SU-DHL-6 (cell line): Measurements from ENCODE around the gene TTC39B.

Source experiments
- H2AFZ ChIP-seq: fragments of 200-600 bp; sonication (generic); 2 replicates; pipeline ENCODE4 v1.6.1; 2014; ENCODE audit warnings: low read depth, mild to moderate bottlenecking, moderate library complexity, mixed read lengths, antibody characterized with exemption, low read length; ENCODE audit not compliant: severe bottlenecking
- H3F3A ChIP-seq: fragments of 200-600 bp; shearing (Covaris generic); 2 replicates; pipeline ENCODE4 v1.6.0; 2016; ENCODE audit warnings: antibody characterized with exemption, mild to moderate bottlenecking; ENCODE audit not compliant: insufficient read depth
- H3K27ac ChIP-seq: fragments of 200-600 bp; sonication (generic); 2 replicates; pipeline ENCODE4 v1.5.1; 2016; ENCODE audit warnings: low read depth, mild to moderate bottlenecking, low read length, moderate library complexity, mixed read lengths
- H3K27me3 ChIP-seq: fragments of 200-600 bp; sonication (generic), shearing (Covaris generic); 2 replicates; pipeline ENCODE4 v1.6.0; 2014; ENCODE audit warnings: mild to moderate bottlenecking, low read length
- H3K36me3 ChIP-seq: fragments of 200-600 bp; sonication (generic); 2 replicates; pipeline ENCODE4 v1.6.1; 2014; ENCODE audit warnings: mild to moderate bottlenecking, low read length, mixed read lengths
- H3K4me2 ChIP-seq: fragments of 300-600, 200-600 bp; shearing (Covaris generic), sonication (generic); 2 replicates; pipeline ENCODE4 v1.6.0; 2014; ENCODE audit warnings: low read length, low read depth, mild to moderate bottlenecking; ENCODE audit not compliant: poor library complexity, severe bottlenecking
- H3K4me3 ChIP-seq: fragments of 200-600 bp; sonication (generic); 2 replicates; pipeline ENCODE4 v1.5.1; 2014; ENCODE audit warnings: antibody characterized with exemption, low read length, mild to moderate bottlenecking, mixed read lengths; ENCODE audit not compliant: insufficient read depth, poor library complexity, severe bottlenecking
- H3K79me2 ChIP-seq: fragments of 200-600 bp; sonication (generic); 2 replicates; pipeline ENCODE4 v1.6.1; 2014; ENCODE audit warnings: mild to moderate bottlenecking, low read length, moderate library complexity; ENCODE audit not compliant: insufficient read depth
- H3K9ac ChIP-seq: fragments of 200-600 bp; sonication (generic); 2 replicates; pipeline ENCODE4 v1.7.0; 2014; ENCODE audit warnings: mild to moderate bottlenecking, low read length
- H3K9me2 ChIP-seq: fragments of 200-600 bp; sonication (generic); replicated peaks from 2 replicates; pipeline ENCODE4 v1.6.1; 2014; ENCODE audit warnings: low read length; ENCODE audit not compliant: insufficient read depth
- H3K9me3 ChIP-seq: fragments of 200-600 bp; sonication (generic); 2 replicates; pipeline ENCODE4 v1.6.1; 2014; ENCODE audit warnings: low read length, mixed read lengths; ENCODE audit not compliant: insufficient read depth
- H4K20me1 ChIP-seq: fragments of 200-600 bp; sonication (generic); 2 replicates; pipeline ENCODE4 v1.6.1; 2014; ENCODE audit warnings: low read depth, mild to moderate bottlenecking, antibody characterized with exemption, low read length, moderate library complexity, mixed read lengths
- EZH2phosphoT487 ChIP-seq: fragments of 200-600 bp; sonication (generic), shearing (Covaris generic); conservative IDR thresholded peaks from 2 replicates; pipeline ENCODE4 v1.6.1; 2018; ENCODE audit warnings: mild to moderate bottlenecking, antibody characterized with exemption, low read length, moderate library complexity, mixed read lengths
- TF ChIP-seq, protein P1 (sequence below): fragments of 200-600 bp; sonication (generic); IDR thresholded peaks from one replicate; pipeline ENCODE4 v1.5.1; 2017; ENCODE audit warnings: antibody characterized with exemption, mild to moderate bottlenecking, low read length, moderate library complexity; ENCODE audit not compliant: insufficient read depth, poor library complexity, severe bottlenecking

The TTC39B gene

DNA sequence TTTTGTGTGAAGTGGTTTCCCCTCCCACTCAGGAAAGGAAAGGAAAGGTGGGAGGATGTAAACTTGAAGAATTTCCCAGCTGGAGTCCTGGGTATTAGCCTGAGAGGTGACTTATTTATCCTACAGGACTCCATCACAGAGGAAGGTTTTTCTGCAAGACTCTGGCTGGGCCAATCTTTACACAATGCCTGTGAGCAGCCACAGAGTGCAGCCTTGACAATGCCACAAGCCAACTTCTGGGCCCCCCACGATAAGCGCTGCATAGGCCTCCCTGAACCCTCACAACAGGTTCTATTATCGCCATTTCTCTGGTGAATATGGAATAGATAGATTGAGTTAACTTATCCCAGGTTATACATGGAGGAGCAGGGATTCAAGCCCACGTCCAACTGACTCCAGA, 12.4 kb downstream of the TTC39B start:
- Histone ChIP-seq H3K4me2 (no peak overlapping the region), H3K9me2 (no peaks in the 10 kb centered on the region), H3K27me3 (no peaks in the 10 kb centered on the region), H3K27ac (no peak overlapping the region), H2AFZ (no peak overlapping the region), H3K36me3 (no peaks in the 10 kb centered on the region), H3F3A (no peaks in the 10 kb centered on the region), H4K20me1 (no peaks in the 10 kb centered on the region), H3K4me3 (no peak overlapping the region), H3K9ac (no peak overlapping the region), H3K9me3 (no peaks in the 10 kb centered on the region), H3K79me2 (no peaks in the 10 kb centered on the region)
- no peak for TF ChIP-seq EZH2phosphoT487
- TF ChIP-seq, protein P1, sequence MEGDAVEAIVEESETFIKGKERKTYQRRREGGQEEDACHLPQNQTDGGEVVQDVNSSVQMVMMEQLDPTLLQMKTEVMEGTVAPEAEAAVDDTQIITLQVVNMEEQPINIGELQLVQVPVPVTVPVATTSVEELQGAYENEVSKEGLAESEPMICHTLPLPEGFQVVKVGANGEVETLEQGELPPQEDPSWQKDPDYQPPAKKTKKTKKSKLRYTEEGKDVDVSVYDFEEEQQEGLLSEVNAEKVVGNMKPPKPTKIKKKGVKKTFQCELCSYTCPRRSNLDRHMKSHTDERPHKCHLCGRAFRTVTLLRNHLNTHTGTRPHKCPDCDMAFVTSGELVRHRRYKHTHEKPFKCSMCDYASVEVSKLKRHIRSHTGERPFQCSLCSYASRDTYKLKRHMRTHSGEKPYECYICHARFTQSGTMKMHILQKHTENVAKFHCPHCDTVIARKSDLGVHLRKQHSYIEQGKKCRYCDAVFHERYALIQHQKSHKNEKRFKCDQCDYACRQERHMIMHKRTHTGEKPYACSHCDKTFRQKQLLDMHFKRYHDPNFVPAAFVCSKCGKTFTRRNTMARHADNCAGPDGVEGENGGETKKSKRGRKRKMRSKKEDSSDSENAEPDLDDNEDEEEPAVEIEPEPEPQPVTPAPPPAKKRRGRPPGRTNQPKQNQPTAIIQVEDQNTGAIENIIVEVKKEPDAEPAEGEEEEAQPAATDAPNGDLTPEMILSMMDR, result no peak

DNA sequence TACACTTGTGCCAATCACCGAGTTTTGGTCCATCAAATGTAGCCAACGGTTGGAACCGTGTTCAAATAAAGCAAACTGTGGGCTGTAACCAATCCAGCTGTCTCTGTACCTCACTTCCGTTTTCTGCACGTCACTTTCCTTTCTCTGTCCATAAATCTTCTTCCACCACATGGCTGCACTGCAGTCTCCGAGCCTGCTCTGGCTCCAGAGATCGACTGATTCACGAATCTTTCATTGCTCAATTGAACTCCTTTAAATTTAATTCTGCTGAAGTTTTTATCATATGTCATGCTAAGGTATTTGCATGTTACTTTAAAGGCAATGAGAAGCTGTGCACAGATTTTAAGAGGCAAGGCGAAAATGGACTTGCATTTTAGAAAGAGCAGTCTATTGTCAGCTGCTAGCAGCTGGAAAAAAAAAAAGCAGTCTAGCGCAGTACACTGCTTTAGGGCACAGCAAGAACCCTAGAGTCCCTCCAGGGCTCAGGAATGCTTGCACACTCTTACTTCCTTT, 13.2 kb downstream of the TTC39B start:
- Histone ChIP-seq H2AFZ (no peak overlapping the region), H3K4me2 (no peak overlapping the region), H4K20me1 (no peaks in the 10 kb centered on the region), H3K79me2 (no peaks in the 10 kb centered on the region), H3K27me3 (no peaks in the 10 kb centered on the region), H3K27ac (no peak overlapping the region), H3K9me3 (no peaks in the 10 kb centered on the region), H3K36me3 (no peaks in the 10 kb centered on the region), H3F3A (no peaks in the 10 kb centered on the region), H3K4me3 (no peak overlapping the region), H3K9me2 (no peaks in the 10 kb centered on the region), H3K9ac (no peak overlapping the region)
- no peak for TF ChIP-seq EZH2phosphoT487
- TF ChIP-seq, protein P1, result no peak

DNA sequence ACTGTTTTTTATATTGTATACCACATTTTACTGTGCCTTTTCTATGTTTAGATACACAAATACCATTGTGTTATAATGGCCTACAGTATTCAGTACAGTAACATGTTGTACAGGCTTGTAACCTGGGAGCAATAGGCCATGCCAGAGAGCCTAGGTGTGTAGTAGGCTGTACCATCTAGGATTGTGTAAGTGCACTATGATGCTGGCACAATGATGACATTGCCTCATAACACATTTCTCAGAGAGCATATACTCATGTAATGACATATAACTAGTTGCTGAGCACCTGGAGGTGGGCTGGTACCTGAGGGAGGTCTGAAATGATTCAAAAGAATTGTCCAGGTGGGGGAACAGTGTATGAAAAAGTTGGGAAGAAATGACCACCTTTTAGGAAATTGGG, 13.9 kb downstream of the TTC39B start:
- no peak overlapping the region for H3K4me3 ChIP-seq
- H3K9me3 ChIP-seq, result no peaks in the 10 kb centered on the region
- no peak for TF ChIP-seq EZH2phosphoT487
- no peaks in the 10 kb centered on the region for H3F3A ChIP-seq
- H3K27ac ChIP-seq, result no peak overlapping the region
- no peaks in the 10 kb centered on the region for H3K9me2 ChIP-seq
- no peaks in the 10 kb centered on the region for H3K27me3 ChIP-seq
- no peaks in the 10 kb centered on the region for H4K20me1 ChIP-seq
- H3K9ac ChIP-seq, result no peak overlapping the region
- H2AFZ ChIP-seq, result no peak overlapping the region
- H3K36me3 ChIP-seq, result no peaks in the 10 kb centered on the region
- H3K4me2 ChIP-seq, result no peak overlapping the region
- no peaks in the 10 kb centered on the region for H3K79me2 ChIP-seq

DNA sequence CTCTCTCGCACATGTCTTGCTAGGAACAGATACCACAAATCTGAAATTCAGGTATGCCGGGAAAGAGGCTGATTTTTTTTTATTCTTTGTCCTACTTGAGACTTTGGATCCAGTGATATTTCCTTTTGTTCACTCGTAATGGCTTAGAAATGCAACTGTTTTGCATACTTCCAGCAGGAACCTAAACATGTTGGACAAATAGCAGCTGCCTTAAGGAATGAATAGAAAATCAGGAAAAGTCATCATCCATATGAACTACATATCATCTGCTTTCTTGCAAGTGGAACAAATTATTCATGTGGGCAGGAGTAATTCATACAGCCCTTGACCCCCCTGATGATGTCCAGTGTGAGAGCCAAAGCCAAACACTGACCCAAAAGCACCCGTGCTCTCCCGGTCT, 17.4 kb downstream of the TTC39B start:
- Histone ChIP-seq H3F3A (no peaks in the 10 kb centered on the region), H3K9me3 (no peaks in the 10 kb centered on the region), H3K4me3 (no peak overlapping the region), H3K9me2 (no peaks in the 10 kb centered on the region), H4K20me1 (no peaks in the 10 kb centered on the region), H2AFZ (no peak overlapping the region), H3K9ac (no peak overlapping the region), H3K27me3 (no peaks in the 10 kb centered on the region), H3K79me2 (no peaks in the 10 kb centered on the region), H3K4me2 (no peak overlapping the region), H3K36me3 (no peaks in the 10 kb centered on the region), H3K27ac (no peak overlapping the region)
- TF ChIP-seq, protein P1, result no peak
- TF ChIP-seq EZH2phosphoT487, result no peak
